ENCODE results near the gene RPL32.
A peak's percentile ranks its signal among the peaks of the same experiment; 100 is the strongest.
"Not testable (repeated sequence)": the region's sequence is repeated elsewhere in the genome, so short reads cannot be mapped to it uniquely, and the experiment has no call there.

DNA sequence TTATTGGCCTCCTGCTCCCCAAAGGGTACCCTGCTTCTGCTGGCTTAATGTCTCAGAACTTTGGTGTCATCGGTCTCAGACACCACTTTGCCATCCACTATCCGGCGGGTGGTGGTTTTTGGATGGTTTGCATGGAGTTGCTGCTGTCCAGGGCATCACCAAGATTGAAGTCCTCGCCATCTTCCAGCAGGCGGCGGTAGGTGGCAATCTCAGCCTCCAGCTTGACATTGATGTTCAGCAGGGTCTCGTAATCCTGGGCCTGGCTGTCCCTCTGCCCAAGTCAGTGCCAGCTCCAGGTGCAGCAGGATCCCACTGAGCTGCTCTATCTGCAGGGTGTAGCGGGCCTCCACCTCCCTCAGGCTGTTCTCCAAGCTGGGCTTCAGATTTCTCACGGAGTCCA lies 54.0 kb downstream of the RPL32 start:
- TF ChIP-seq, protein P1, sequence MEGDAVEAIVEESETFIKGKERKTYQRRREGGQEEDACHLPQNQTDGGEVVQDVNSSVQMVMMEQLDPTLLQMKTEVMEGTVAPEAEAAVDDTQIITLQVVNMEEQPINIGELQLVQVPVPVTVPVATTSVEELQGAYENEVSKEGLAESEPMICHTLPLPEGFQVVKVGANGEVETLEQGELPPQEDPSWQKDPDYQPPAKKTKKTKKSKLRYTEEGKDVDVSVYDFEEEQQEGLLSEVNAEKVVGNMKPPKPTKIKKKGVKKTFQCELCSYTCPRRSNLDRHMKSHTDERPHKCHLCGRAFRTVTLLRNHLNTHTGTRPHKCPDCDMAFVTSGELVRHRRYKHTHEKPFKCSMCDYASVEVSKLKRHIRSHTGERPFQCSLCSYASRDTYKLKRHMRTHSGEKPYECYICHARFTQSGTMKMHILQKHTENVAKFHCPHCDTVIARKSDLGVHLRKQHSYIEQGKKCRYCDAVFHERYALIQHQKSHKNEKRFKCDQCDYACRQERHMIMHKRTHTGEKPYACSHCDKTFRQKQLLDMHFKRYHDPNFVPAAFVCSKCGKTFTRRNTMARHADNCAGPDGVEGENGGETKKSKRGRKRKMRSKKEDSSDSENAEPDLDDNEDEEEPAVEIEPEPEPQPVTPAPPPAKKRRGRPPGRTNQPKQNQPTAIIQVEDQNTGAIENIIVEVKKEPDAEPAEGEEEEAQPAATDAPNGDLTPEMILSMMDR (IDR thresholded peaks at IDR 0.05): peak in 1 of 7 experiments; percentile 30
- not testable (repeated sequence) for TF ChIP-seq POLR2A, POLR2AphosphoS5, EP300 (IDR thresholded peaks at IDR 0.05)

Measured in stomach (tissue), 4 donors.